Activated CD4-positive, alpha-beta T cell treated with anti-CD3 and anti-CD28 coated beads, Interleukin-2, amount 50 U/mL, for 1 hour (primary cell): ENCODE measurements around the gene SERINC5.

Source experiments
- DNase-seq: peaks from one replicate; pipeline ENCODE4 v3.0.0-alpha.2; 2020

SERINC5 gene

DNA sequence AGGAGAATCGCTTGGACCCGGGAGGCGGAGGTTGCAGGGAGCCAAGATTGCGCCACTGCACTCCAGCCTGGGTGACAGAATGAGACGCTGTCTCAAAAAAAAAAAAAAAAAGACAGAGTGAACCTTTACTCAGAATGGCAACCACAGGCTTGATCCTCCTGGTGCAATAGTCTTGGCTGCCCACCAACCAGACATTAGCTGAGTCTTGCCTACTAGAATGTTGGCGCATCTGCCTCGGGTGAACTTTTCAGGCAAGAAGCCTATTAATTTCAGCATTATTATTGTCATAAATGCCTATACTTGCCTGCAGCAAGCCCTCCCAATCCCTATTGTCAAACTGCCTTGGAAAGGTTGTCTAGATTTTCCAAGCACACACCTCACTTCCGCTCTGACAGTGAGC is 4.2 kb downstream of the SERINC5 start:
- DNase-seq: no peak

GRCh38 chr5:80250801-80251200 is 5.0 kb downstream of the SERINC5 start:
- no peak for DNase-seq

DNA sequence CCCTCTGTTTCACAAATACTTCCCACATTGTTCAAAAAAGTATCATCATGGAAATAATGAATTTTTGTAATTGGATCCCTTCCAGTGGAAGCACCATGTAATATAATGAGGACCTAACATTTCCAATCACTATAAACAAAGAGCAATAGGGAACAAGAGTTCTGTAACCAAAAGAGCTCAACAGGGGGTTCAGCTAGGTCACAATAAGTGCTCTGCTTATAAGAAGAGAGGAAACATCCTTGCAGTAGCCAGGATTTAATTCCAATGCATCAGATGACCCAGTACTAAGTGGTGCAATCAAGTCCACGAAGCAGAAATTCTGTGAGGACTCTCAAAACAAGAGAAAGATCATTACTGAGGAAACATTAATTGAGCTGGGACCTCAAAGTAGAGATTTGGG is 5.9 kb downstream of the SERINC5 start:
- DNase-seq: no peak

DNA sequence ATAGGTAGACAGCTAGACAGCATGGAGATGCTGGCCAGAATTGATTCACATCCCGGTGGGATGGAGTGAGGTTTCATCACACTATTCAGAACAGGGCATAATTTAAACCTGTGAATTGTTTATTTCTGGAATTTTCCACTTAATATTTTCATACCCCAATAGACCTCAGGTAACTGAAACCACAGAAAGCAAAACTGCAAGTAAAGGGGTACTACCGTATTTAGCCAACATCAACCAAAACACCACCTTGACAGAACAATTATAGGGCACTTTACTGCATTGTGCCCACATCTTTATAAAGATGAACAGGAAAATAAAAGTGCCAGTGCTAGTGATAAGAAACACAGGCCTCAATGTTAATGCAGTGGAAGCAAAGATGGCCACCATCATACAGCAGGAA is 7.5 kb downstream of the SERINC5 start:
- DNase-seq: no peak

DNA sequence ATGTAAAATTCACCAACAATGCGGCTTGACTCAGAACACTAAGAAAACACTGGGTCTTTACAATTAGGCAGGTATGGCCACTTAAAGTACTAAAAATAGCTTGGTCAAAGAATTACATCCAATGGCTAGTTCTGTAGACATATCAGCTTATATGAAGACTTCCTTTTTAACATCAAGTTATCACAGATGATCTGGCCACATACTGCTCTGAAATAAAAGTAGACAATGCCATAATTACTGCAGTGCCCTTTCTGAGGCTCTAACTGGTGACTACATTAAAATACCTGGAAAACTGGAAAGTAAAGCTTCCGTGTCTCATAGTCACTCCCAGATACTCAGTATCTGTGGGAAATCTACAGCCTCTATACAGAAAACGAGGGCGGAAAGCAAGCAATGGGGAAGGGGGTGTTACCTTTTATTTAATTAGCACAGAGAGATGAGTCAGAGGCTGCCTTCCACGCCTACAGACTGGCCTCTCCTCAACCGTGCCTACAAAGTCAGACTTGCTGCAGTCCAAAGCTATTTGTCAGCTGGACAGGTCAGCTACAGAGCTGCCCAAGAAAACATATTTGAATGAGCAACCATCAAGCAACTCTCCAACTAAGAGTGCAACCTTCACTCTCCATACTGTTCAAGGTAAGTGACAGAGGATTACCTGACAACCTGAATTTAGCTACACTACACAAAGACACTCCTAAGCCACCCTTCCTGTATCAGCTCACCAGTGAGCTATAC is 8.7 kb downstream of the SERINC5 start:
- DNase-seq: peak; percentile 34

- DNase-seq: no peak
These were observed 9.7 kb downstream of the SERINC5 start for GRCh38 chr5:80246001-80246758.

DNA sequence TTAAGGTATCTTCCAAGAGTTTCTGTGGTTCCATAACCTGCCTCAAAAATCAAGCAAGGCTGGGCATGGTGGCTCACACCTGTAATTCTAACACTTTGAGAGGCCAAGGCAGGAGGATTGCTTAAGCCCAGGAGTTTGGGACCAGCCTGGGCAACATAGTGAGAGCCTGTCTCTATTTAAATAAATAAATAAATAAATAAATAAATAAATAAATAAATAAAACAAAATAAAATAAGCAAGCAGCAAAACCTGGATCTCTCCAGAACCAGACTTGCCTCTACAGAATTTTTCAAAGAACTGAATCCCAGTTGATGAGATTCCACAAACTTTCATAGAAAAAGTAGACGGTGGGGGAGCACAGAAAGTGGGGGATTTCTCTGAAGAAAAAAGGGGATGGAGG is 12.3 kb downstream of the SERINC5 start:
- no peak for DNase-seq

GRCh38 chr5:80242849-80243248 is 13.0 kb downstream of the SERINC5 start:
- no peak for DNase-seq

GRCh38 chr5:80240368-80240986 is 15.4 kb downstream of the SERINC5 start:
- DNase-seq: no peak

GRCh38 chr5:80239680-80240367 is 16.0 kb downstream of the SERINC5 start:
- DNase-seq: no peak

GRCh38 chr5:80238778-80239679 is 16.8 kb downstream of the SERINC5 start:
- DNase-seq: no peak

GRCh38 chr5:80238097-80238496 is 17.8 kb downstream of the SERINC5 start:
- DNase-seq: no peak

- DNase-seq: no peak
These were observed 18.6 kb downstream of the SERINC5 start for GRCh38 chr5:80237243-80237642.

GRCh38 chr5:80234116-80234948 is 21.5 kb downstream of the SERINC5 start:
- no peak for DNase-seq

DNA sequence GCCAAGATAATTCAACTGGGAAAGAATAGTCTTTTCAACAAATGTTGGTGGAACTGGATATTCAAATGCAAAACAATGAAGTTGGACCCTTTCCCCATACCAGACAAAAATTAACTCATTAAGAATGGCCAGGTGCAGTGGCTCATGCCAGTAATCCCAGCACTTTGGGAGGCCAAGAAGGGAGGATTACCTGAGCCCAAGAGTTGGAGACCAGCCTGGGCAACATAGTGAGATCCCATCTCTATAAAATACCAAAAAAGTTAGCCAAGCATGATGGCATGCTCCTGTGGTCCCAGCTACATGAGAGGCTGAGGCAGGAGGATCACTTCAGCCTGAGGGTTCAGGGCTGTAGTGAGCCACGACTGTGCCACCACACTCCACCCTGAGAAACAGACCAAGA is 24.2 kb downstream of the SERINC5 start:
- no peak for DNase-seq

- DNase-seq: no peak
These were observed 24.6 kb downstream of the SERINC5 start for GRCh38 chr5:80231243-80231642.

DNA sequence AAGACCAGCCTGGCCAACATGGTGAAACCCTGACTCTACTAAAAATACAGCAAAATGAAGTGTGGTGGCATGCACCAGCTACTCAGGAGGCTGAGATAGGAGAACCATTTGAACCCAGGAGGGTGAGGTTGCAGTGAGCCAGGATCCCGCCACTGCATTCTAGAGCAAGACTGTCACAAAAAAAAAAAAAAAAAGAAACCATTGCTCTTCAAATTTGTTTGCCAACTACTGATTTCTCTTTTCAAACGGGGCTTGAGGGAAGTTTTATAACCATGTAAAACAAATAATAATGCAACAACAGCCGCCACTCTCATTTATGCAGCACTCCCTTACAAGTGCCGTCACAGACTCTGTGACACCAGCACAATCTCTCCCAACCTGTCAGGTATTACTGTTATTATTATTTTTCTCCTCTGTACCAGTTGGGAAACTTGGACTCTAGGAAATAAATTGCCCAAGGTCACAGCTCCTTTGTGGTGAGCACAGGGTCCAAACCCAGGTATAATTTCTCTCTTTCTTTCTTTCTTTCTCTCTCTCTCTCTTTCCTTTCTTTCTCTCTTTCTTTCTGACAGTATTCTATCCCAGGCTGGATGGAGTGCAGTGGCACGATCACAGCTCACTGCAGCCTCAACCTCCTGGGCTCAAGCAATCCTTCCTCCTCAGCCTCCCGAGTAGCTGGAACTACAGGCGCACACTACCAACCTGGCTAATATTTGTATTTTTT is 25.4 kb downstream of the SERINC5 start:
- DNase-seq: no peak

GRCh38 chr5:80229902-80230255 is 26.0 kb downstream of the SERINC5 start:
- DNase-seq: no peak

DNA sequence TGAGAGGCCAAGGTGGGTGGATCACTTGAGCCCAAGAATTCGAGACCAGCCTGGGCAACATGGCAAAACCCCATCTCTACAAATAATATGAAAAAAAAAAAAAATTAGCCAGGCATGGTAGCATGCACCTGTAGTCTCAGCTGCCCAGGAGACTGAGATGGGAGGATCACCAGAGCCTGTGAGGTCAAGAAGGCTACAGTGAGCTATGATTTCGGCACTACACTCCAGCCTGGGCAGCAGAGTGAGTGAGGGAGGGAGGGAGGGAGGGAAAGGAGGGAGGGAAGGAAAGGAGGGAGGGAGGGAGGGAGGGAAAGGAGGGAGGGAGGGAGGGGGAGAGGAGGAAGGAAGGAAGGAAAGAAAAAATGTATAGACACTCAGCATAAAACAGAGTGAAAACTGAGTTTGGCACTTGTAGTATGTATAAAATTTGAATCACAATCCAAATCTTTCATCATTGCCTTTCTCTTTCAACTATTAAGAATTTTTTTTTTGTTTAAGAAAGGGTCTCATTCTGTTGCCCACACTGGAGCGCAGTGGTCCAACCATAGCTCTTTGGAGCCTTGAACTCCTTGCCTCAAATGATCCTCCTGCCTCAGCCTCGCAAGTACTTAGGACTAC is 27.8 kb downstream of the SERINC5 start:
- no peak for DNase-seq

DNA sequence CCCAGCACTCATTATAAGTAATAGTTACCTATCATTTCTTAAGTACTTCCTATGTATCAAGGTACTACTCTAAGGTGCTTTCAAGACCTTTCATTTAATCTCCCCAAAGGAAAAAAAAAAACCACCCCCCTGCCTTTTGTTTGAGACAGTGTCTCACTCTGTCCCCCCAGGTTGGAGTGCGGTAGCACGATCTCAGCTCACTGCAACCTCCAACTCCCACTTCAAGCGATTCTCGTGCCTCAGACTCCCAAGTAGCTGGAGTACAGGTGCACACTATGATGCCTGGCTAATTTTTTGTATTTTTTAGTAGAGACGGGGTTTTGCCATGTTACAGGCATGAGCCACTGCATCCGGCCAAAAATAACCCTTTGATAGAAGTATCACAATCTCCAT is 29.9 kb downstream of the SERINC5 start:
- no peak for DNase-seq
